ENCODE measurements around the gene ZCWPW1.

DNA sequence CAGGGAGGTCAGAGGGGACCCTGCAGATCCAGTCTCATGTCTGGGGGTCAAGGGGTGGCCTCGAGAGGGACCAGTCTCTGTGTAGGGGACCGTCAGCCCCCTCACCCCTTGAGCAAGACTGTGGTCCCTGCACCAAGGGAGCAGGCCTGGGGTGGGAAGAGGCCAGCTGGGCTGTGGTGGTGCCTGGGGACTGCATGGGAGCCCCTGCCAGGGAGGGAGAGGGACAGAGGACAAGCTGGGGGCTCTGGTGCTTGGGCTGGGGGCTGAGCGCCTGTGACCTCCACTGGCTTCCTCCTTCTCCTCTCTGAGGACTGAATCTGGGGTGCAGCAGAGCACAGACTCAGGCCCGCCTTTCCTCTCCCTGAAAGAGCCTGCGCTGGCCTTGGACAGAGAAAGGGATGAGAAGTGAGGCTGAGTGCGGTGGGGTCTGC lies 71.4 kb downstream of the ZCWPW1 start:
- TF ChIP-seq, protein P1, sequence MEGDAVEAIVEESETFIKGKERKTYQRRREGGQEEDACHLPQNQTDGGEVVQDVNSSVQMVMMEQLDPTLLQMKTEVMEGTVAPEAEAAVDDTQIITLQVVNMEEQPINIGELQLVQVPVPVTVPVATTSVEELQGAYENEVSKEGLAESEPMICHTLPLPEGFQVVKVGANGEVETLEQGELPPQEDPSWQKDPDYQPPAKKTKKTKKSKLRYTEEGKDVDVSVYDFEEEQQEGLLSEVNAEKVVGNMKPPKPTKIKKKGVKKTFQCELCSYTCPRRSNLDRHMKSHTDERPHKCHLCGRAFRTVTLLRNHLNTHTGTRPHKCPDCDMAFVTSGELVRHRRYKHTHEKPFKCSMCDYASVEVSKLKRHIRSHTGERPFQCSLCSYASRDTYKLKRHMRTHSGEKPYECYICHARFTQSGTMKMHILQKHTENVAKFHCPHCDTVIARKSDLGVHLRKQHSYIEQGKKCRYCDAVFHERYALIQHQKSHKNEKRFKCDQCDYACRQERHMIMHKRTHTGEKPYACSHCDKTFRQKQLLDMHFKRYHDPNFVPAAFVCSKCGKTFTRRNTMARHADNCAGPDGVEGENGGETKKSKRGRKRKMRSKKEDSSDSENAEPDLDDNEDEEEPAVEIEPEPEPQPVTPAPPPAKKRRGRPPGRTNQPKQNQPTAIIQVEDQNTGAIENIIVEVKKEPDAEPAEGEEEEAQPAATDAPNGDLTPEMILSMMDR (IDR thresholded peaks at IDR 0.05; ENCODE audit: low read depth, low read length): no peak
- TF ChIP-seq EZH2phosphoT487 (IDR thresholded peaks at IDR 0.05; ENCODE audit: low read depth): no peak
